ENCODE data around the gene CAMTA1.

CAMTA1 gene

DNA sequence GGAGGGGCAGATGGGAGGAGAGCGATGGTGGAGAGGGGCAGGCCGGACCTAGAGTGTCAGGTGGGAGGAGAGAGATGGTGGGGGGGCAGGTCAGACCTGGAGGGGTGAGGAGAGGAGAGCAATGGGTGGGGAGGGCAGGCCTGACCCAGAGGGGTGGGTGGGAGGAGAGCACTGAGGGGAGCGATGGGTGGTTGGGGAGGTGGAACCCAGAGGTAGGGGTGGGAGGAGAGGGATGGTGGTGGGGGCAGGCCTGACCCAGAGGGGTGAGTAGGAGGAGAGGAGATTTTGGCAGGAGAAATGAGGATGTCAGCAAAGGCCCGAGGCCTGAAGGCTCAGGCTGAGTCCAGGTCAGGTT, 828.6 kb downstream of the CAMTA1 start:
- DNase-seq = no peak

DNA sequence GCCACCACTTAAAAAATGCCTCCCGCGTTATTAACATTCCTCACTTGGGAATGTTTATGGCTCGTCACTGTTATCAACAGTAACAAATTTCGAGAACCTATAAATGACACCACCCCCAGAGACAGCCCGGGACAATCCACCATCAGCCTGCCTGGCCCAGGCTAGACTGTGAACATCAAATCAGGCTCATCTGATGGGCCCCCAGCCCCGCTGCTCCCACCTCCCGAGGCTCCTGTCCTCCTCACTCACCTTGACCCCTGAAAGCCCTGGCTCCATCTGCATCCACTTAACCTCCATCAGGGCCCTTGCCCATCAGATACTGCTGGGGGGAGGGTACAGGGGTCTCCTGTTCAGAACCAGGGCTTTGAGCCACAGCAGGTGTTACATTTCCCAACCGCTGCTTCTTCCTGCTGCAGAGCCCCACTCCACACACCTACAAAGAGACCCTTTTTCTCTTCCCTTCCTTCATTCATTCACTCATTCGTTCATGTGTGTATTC, 829.4 kb downstream of the CAMTA1 start:
- DNase-seq = no peak

DNA sequence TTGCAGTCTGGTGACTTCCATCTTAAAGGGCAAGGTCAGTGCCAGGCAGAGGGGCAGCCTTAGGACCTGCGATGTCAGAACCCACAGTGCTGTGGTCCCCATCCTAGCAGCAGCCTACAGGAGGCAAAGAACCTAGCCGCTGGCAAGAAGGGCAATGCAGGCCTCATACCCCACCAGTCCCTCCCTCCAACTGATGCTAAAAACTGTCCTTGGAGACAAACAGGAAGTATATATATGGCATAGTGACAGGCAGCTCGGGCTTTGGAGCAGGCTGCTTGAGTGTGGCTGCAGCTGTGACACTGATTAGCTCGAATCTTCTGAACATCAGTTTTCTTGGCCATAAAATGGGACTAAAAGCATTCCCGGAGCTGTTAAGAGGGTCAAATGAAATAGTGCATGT, 829.9 kb downstream of the CAMTA1 start:
- DNase-seq = no peak

GRCh38 chr1:7616076-7616832, 831.0 kb downstream of the CAMTA1 start:
- no peak for DNase-seq

DNA sequence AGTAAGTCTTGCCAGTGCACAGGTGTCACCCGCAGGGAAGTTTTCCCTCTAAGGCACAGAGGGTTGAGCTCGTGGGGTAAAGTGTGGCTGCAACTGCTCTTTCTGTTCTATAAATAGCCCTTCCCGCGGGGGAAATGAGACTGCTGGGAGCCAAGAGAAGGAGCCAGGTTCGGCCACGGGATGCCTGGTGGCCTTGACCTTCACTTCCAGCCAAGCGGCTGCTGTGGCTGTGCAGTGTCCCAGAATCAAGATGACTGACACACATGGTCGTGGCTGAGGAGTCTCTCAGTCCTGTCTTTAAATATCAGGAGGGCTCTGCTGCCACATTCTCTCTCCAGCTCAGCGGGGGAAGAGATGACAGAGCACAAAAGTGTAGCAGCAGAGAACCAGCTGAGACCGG, 831.7 kb downstream of the CAMTA1 start:
- no peak for DNase-seq

- DNase-seq = no peak
Measured at GRCh38 chr1:7617826-7618225, 832.6 kb downstream of the CAMTA1 start.

DNA sequence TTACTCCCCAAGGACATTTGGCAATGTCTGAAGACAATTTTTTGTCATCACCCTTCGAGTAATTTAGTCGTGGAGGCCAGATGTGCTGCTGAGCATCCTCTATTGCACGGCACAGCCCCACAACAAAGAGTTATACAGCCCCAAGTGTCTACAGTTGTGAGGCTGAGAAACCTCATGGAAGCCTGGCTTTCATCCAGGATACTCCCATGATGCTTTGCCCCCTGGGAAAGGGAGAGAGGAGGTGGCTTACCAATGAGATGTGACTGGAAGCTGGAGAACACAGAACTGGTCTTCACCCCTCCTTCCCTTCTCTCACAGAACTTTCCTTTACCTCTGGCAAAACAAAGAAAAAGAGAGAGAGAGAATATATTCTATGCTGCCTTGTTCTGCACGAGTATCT, 834.9 kb downstream of the CAMTA1 start:
- DNase-seq = no peak

- no peak for DNase-seq
Measured at GRCh38 chr1:7621334-7622219, 836.3 kb downstream of the CAMTA1 start.

- no peak for DNase-seq
Measured at GRCh38 chr1:7623842-7624241, 838.6 kb downstream of the CAMTA1 start.

- no peak for DNase-seq
Measured at GRCh38 chr1:7624791-7625355, 839.6 kb downstream of the CAMTA1 start.

DNA sequence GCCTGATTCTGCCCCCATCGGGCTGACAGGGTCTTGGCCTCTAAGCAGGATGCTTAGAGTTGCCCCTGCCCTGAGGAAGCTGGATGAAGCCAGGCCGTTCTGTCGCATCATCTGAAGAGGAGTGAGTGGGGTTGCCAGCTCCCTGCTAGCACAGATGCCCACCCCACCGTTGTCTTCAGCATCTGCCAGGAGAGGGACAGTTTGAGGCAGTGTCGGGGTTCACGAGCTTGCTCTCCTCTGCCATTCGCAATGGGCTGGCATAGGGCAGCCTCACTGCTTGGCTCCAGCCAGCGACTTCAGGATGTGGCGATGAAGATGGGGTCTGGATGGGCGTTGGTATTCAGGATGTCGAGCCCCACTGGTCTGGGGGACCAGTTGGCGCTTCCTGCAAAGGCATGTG, 840.1 kb downstream of the CAMTA1 start:
- no peak for DNase-seq

- DNase-seq = no peak
Measured at GRCh38 chr1:7628273-7628672, 843.0 kb downstream of the CAMTA1 start.

- no peak for DNase-seq
Measured at GRCh38 chr1:7629011-7629410, 843.8 kb downstream of the CAMTA1 start.

DNA sequence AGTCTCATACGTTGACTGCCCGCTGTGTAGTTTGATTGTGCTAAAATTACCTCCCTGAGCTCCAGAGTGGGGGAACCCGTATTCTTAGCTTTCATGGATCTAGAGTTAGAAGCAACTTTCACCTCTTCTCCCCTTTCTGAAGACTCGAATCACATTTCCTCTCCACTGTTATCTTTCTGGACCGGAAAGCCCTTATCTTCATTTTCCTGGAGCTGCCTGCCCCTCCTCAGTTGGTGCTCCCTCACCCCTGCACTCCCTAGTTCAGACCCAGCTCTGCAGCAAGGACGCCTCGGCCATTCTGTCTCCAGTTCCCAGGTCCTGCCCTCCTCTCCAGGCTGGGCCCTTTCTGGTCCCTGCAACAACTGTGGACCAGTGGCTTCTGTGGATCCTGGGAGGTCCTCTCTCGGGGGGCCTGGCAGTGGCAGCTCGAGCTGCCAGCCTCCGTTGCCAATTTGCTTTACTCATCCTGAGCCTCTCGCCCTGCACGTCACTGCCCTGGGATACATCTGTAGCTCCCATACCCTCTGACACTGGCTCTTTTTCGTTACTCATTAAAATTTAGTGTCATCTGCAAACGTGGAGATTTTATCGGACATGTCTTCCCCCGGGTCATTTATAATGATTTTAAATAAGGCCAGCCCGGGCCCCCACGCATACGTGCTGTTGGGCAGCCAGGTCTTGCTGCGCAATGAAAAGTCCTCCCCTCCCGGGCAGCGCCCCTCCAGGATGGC, 844.4 kb downstream of the CAMTA1 start:
- no peak for DNase-seq

DNA sequence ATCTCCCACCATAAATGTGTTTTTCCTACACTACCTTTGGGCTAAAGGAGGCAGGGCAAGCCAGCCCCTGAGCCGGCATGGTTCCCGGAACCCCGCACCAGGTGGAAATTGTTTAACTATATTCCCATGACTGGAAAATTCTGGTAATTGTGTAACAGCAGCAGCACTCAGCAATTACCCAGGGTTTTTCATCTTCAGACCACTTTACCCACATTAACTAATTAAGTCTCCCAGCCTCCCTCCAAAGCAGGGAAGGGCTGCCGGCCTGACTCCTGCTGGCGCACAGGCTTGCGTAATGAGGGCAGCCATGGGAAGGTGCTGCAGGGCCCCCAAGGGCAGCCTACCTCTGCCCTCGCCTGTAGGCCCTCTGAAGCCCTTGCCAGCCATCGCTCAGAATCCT, 845.1 kb downstream of the CAMTA1 start:
- no peak for DNase-seq

GRCh38 chr1:7632176-7632575, 846.9 kb downstream of the CAMTA1 start:
- DNase-seq = no peak

DNA sequence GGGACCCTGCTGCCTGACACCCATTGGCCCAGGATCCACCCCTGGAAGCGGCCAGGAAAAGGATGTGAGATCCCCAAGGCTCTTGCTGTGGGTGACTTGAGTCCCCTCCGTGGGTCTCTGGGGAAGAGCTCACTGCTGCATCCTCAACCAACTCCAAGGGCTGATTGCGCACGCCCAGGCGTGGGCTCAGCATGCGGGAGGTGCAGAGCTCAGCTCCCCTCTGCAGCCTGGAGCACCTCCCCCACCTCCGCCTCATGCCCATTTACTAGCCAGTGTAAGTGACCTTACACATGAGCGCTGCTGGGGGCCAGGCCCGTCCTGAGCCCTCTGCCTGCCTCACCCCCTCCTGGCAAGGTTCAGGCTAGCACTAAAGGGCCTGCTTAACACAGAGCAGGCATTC, 847.4 kb downstream of the CAMTA1 start:
- no peak for DNase-seq

- DNase-seq = no peak
Measured at GRCh38 chr1:7633506-7634245, 848.4 kb downstream of the CAMTA1 start.

- no peak for DNase-seq
Measured at GRCh38 chr1:7634546-7635240, 849.4 kb downstream of the CAMTA1 start.

- no peak for DNase-seq
Measured at GRCh38 chr1:7636795-7637526, 851.7 kb downstream of the CAMTA1 start.

- DNase-seq = no peak
Measured at GRCh38 chr1:7638078-7638477, 852.8 kb downstream of the CAMTA1 start.
